AG04449 (cell line): Measurements from ENCODE around the gene CDSN.

ENCODE experiments used
- CTCF ChIA-PET: fragments of 350-600 bp; formaldehyde crosslinking; extraction: SDS; loops from one replicate; lab custom pipeline; 2021; ENCODE audit warnings: antibody characterized with exemption; lab: Yijun Ruan, JAX
- POLR2A ChIA-PET: fragments of 400-600, 350-600 bp; formaldehyde crosslinking; extraction: SDS; loops from one replicate; lab custom pipeline; 2020; ENCODE audit warnings: antibody characterized with exemption, inconsistent platforms; lab: Yijun Ruan, JAX
- DNase-seq: peaks from one replicate; pipeline ENCODE4 v3.0.0-alpha.2; 2010; ENCODE audit warnings: low read depth, low spot score
- H3K4me3 ChIP-seq: 2 replicates; pipeline ENCODE4 v1.5.1; 2011; ENCODE audit warnings: low read depth, mild to moderate bottlenecking, control low read depth, low read length
- TF ChIP-seq, protein P1 (sequence below): IDR thresholded peaks from one replicate; pipeline ENCODE4 v1.5.1; 2011; ENCODE audit warnings: mild to moderate bottlenecking, moderate library complexity, low read length, control low read depth, inconsistent platforms; ENCODE audit not compliant: insufficient read depth; ENCODE audit errors: missing control alignments

CDSN gene

DNA sequence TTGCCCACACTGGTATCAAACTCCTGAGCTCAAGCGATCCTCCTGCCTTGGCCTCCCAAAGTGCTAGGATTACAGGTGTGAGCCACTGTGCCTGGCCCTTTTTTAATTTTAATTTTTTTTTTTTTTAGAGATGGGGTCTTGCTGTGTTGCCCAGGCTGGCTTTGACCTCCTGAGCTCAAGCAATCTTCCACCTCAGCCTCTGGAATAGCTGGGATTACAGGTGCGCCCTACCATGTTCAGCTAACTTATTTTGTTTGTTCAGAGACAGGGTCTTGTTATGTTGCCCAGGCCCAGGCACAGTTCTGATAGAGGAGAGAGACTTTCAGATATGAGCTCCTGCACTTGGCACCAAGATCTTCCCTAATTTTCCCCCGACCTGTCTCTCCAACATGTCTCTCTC, 10.5 kb upstream of the CDSN start:
- POLR2A ChIA-PET = no interaction called here
- CTCF ChIA-PET = interaction anchor here (1.0 to 26.1 kb wide), 6 partner anchors 8 to 236 kb away, joined by 3 to 505 read pairs (median 58); partner anchors contain the start of genes C6orf15, CDSN, PSORS1C1 and PSORS1C2
- TF ChIP-seq, protein P1, sequence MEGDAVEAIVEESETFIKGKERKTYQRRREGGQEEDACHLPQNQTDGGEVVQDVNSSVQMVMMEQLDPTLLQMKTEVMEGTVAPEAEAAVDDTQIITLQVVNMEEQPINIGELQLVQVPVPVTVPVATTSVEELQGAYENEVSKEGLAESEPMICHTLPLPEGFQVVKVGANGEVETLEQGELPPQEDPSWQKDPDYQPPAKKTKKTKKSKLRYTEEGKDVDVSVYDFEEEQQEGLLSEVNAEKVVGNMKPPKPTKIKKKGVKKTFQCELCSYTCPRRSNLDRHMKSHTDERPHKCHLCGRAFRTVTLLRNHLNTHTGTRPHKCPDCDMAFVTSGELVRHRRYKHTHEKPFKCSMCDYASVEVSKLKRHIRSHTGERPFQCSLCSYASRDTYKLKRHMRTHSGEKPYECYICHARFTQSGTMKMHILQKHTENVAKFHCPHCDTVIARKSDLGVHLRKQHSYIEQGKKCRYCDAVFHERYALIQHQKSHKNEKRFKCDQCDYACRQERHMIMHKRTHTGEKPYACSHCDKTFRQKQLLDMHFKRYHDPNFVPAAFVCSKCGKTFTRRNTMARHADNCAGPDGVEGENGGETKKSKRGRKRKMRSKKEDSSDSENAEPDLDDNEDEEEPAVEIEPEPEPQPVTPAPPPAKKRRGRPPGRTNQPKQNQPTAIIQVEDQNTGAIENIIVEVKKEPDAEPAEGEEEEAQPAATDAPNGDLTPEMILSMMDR = no peak
- H3K4me3 ChIP-seq = no peak overlapping the region
- DNase-seq = no peak

DNA sequence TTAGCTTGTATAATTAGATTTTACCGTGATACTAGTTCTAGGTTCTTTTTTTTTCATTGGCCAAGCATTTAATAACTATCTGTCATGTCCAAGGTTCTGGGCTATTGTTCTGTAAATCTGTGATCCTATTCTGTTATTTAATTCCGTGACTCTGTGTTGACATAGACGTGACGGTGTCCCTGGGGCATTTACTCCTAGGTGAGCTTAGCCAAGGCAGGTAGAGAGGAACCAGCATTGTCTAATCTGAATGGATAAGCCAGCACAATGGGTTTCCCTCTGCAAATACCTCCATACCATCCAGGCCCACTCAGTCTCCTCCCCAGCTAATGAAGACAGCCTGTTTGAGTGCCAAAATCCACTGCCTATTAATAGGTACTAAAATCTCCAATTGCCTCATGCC, 8.9 kb upstream of the CDSN start:
- POLR2A ChIA-PET = no interaction called here
- TF ChIP-seq, protein P1 = no peak
- H3K4me3 ChIP-seq = no peak overlapping the region
- CTCF ChIA-PET = interaction anchor here (0.9 to 11.1 kb wide), 21 partner anchors 10 to 306 kb away, joined by 3 to 162 read pairs (median 4); partner anchors contain the start of genes C6orf15, CCHCR1, CDSN and PSORS1C1
- DNase-seq = no peak

GRCh38 chr6:31128093-31128676, 7.9 kb upstream of the CDSN start:
- CTCF ChIA-PET = interaction anchor here (0.9 to 11.1 kb wide), 27 partner anchors 11 to 646 kb away, joined by 3 to 162 read pairs (median 5); partner anchors contain the start of genes C6orf15, CCHCR1, CDSN and PSORS1C1
- POLR2A ChIA-PET = no interaction called here
- DNase-seq = no peak

GRCh38 chr6:31126396-31127175, 6.3 kb upstream of the CDSN start:
- TF ChIP-seq, protein P1 = no peak
- no peak for DNase-seq
- POLR2A ChIA-PET = interaction anchor here (0.5 to 1.3 kb wide), 2 partner anchors 32 to 66 kb away, joined by 3 read pairs; partner anchors contain the start of gene TCF19
- CTCF ChIA-PET = interaction anchor here (0.8 to 11.1 kb wide), 20 partner anchors 11 to 298 kb away, joined by 3 to 162 read pairs (median 5); partner anchors contain the start of genes C6orf15, CCHCR1, CDSN and PSORS1C1
- no peak overlapping the region for H3K4me3 ChIP-seq

More at GRCh38 chr6:31128093-31128676, 7.9 kb upstream of the CDSN start:
- TF ChIP-seq, protein P1 = peak; percentile 68
- H3K4me3 ChIP-seq = no peak overlapping the region

DNA sequence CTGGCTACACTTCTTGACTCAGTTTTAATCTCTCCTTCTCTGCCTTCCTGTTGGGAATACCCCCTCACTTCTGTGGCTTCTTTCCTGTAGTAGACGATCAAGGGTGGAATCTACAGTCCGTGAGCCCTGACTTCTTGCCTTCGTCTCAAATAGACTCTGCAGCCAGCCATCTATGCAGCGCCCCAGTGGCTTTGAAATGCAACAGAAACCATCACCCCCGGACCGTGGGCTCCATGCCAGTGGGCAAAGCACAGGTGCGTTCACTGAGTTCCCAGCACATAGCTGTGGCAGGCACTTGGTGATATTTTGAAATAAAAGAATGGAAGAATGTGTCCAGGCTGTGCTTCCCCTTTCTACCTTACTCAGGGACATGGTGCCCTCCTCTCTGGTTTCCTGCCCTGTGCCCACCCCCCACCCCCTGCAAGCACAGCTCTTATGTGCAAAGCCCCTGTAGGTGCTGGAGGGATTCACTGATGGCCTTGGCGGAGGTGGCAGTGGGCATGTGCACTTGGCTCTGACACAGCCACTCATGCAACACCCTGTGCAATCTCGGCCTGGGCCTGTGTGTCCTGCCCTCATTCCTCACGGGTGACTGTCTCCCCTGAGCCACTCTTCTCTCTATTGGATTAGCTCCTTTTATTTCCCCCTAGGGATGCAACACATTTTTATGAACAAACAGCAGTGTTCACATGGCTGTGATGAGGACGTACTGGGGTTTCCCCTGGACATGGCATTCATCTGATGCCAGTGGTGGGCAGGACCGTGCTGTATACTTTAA, 5.5 kb upstream of the CDSN start:
- peak; percentile 65 for DNase-seq
- ChIA-PET POLR2A (interaction anchor here (1.3 kb wide), 1 partner anchor 33 kb away, joined by 3 read pairs; the partner anchor contains the start of gene TCF19), CTCF (interaction anchor here (0.8 to 11.1 kb wide), 12 partner anchors 7 to 241 kb away, joined by 3 to 162 read pairs (median 5); partner anchors contain the start of genes C6orf15, CDSN, PSORS1C1 and PSORS1C2)
- H3K4me3 ChIP-seq = no peak overlapping the region
- TF ChIP-seq, protein P1 = no peak
